Measurements from ENCODE around the gene PSENEN.

PSENEN gene, protein sequence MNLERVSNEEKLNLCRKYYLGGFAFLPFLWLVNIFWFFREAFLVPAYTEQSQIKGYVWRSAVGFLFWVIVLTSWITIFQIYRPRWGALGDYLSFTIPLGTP

DNA sequence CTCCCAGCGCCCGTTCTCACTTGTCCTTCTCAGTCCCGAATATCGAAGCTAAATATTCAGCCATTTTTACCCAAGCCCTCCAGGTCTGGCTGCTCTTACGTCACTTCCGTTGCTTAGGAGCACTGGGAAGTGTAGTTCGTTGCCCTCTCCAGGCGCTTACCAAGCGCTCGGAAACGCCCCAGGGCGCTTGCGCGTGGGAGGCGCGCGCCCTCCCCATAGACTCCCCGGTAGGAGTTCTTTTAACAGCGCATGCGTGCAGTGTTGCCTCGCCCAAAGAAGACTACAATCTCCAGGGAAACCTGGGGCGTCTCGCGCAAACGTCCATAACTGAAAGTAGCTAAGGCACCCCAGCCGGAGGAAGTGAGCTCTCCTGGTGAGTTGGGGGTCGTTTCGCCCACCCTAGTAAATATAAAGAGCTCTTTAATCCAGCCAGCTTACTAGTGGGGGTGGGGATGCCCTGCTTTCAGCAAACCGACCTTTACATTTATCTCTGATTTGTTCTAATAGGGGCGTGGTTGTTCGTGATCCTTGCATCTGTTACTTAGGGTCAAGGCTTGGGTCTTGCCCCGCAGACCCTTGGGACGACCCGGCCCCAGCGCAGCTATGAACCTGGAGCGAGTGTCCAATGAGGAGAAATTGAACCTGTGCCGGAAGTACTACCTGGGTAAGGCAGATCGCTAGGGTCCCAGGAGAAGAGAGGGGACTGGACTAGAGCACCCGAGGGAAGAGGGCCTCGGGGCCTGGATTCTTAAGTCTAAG lies at the start of gene PSENEN, which contains the start of gene U2AF1L4:
PSENEN (plus strand) TSS at position 324 of the 759 bp plus-strand sequence; CDS start at position 604, 280 bp downstream.
U2AF1L4 (minus strand) TSS at position 91 of the 759 bp plus-strand sequence; CDS start at position 64, 27 bp downstream.
- TF ChIP-seq, protein P1, sequence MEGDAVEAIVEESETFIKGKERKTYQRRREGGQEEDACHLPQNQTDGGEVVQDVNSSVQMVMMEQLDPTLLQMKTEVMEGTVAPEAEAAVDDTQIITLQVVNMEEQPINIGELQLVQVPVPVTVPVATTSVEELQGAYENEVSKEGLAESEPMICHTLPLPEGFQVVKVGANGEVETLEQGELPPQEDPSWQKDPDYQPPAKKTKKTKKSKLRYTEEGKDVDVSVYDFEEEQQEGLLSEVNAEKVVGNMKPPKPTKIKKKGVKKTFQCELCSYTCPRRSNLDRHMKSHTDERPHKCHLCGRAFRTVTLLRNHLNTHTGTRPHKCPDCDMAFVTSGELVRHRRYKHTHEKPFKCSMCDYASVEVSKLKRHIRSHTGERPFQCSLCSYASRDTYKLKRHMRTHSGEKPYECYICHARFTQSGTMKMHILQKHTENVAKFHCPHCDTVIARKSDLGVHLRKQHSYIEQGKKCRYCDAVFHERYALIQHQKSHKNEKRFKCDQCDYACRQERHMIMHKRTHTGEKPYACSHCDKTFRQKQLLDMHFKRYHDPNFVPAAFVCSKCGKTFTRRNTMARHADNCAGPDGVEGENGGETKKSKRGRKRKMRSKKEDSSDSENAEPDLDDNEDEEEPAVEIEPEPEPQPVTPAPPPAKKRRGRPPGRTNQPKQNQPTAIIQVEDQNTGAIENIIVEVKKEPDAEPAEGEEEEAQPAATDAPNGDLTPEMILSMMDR (IDR thresholded peaks at IDR 0.05; ENCODE audit: borderline replicate concordance, control extremely low read depth, extremely low read depth, insufficient read depth, missing control alignments) = no peak
- DNase-seq (ENCODE audit: low spot score) = peak; percentile 93
- in situ Hi-C loops (cut with MboI; ENCODE audit: low sequenced_read_pairs, unreplicated experiment) = no loop called here

DNA sequence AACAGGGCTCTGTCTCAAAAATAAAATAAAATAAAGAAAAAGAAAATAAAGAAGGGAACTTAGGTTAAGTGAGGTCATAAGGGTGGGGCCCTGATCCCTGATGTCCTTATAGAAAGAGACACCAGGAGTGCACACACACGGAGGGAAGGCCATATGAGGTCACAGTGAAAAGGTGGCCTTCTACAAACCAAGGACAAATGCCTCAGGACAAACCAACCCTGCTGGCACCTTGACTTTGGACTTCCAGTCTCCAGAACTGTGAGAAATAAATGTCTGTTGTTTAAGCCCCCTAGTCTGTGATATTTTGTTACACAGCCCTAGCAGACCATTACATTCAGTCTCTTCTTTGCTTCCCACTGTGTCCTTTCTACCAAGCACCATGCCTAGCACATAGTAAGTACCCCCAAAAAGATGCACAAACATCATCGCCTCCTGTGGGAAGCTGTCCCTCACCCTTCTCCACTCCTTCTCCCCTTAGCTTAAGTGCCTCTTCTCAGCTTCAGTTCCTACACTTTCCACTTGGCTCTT lies 49.5 kb upstream of the PSENEN start:
- in situ Hi-C loops (cut with MboI; ENCODE audit: low sequenced_read_pairs, unreplicated experiment) = no loop called here
- DNase-seq (ENCODE audit: low spot score) = no peak
- TF ChIP-seq, protein P1 (IDR thresholded peaks at IDR 0.05; ENCODE audit: borderline replicate concordance, control extremely low read depth, extremely low read depth, insufficient read depth, missing control alignments) = no peak

DNA sequence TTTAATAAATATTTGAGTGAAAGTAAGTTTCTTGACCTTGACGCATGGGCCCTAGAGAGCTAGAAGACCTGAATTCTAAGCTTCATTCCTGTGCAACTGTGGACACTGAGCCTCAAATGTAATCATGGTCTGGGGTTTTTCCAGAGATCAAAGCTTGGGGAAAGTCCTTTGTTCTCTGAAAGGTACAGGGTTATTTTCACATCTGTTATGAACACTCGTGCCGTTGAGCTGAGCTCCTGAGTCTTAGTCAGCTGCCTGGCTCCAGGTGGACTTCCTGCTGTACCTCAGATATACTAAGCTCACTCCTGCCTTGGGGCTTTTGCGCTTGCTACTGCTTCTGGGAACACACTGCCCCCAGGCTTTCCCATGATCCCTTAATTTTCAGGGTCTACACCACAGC lies 48.6 kb upstream of the PSENEN start:
- in situ Hi-C loops (cut with MboI; ENCODE audit: low sequenced_read_pairs, unreplicated experiment) = no loop called here
- TF ChIP-seq, protein P1 (IDR thresholded peaks at IDR 0.05; ENCODE audit: borderline replicate concordance, control extremely low read depth, extremely low read depth, insufficient read depth, missing control alignments) = no peak
- DNase-seq (ENCODE audit: low spot score) = peak; percentile 65

DNA sequence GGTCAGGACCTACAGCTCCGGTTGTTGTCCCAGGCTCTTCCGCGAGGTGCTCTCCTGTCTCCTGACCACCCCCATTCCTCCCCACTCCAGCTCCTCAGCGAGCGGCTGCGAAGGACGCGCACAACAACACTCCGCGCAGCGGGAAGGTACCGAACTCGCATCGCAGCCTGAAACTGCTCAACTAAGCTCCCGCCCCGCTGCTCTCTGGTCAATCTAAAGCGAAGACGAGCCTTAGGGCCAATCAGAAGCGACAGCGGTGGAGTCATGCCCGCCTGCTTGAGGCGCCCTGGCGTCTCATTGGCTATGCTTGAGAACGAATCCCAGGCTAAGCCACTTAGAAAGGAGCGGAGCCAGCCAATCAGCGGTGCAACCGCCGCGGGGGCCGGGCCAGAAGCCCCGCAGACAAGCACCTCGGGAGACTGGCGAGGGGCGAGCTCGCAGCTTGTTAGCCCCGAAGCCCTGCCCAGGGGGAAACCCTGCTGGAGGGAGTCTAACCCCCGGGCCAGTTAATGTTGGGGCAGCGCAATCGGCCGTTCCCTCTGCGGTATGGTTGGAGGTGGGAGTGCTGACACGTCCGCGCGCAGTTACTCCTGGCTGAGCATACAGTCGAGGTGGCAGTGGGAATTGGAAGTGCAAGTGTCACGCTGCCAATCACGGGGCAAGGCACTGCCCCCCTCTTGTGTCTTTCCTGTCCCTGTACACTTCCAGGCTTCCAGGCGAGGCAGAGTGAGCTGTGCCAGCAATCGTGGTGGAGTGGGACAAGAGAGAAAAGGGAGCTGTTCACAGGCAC lies 43.0 kb upstream of the PSENEN start:
- in situ Hi-C loops (cut with MboI; ENCODE audit: low sequenced_read_pairs, unreplicated experiment) = loop anchor here (10.0 kb wide), 1 partner anchor 222 kb away; no protein-coding TSS in a partner anchor
- peak; percentile 95 for DNase-seq (ENCODE audit: low spot score)
- TF ChIP-seq, protein P1 (IDR thresholded peaks at IDR 0.05; ENCODE audit: borderline replicate concordance, control extremely low read depth, extremely low read depth, insufficient read depth, missing control alignments) = no peak

DNA sequence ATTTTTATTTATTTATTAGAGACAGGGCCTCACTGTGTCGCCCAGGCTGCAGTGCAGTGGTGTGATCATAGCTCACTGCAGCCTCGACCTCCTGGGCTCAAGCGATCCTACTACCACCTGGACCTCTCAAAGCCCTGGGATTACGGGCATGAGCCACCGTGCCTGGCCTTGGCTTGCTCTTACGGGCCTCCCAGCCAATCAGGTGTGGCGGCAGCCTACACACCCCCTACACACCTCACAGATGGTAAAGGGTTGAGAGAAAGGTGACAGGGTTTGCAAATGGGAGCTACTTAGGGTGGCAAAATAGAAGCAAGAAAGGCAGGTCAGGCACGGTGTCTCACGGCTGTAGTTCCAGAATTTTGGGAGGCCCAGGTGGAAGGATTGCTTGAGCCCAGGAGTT lies 42.1 kb upstream of the PSENEN start:
- no peak for DNase-seq (ENCODE audit: low spot score)
- in situ Hi-C loops (cut with MboI; ENCODE audit: low sequenced_read_pairs, unreplicated experiment) = loop anchor here (10.0 kb wide), 1 partner anchor 221 kb away; no protein-coding TSS in a partner anchor
- TF ChIP-seq, protein P1 (IDR thresholded peaks at IDR 0.05; ENCODE audit: borderline replicate concordance, control extremely low read depth, extremely low read depth, insufficient read depth, missing control alignments) = no peak

DNA sequence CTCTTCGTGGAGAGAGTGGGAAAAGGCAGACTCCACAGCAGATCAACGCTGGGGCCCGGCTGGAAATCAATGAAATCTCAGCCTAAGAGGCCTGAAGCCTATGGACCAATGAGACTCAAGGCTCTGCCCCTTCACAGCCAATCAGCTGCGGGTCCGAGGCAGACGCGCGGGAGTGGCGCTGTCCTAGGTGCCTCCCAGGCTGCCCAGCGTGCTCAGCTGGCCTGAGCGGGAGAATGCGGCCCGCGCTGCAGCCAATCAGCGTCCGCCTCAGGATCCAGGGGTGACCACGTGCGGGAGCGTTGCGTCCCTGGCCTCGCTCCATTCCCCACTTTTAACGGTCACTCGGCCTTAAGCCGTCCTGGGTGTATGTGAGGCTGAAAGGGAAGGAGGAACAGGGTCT lies 41.2 kb upstream of the PSENEN start, which contains the start of gene ZBTB32:
ZBTB32 (plus strand) TSS at position 341 of the 400 bp plus-strand sequence. CDS start 10,069 bp downstream, outside the sequence.
- in situ Hi-C loops (cut with MboI; ENCODE audit: low sequenced_read_pairs, unreplicated experiment) = loop anchor here (10.0 kb wide), 1 partner anchor 221 kb away; no protein-coding TSS in a partner anchor
- TF ChIP-seq, protein P1 (IDR thresholded peaks at IDR 0.05; ENCODE audit: borderline replicate concordance, control extremely low read depth, extremely low read depth, insufficient read depth, missing control alignments) = no peak
- peak; percentile 37 for DNase-seq (ENCODE audit: low spot score)
